ENCODE results near the gene THPO. TPM values are rescaled to one million over a fixed set of nuclear protein-coding genes. Genes with fewer than 3 reads are reported as not detected.

THPO gene
- polyA plus RNA-seq, 3 donors = not detected

GRCh38 chr3:184350618-184351017 lies 27.4 kb downstream of the THPO start:
- H3K27ac ChIP-seq (ENCODE audit: low read depth in 1 of 2, low read length in 2 of 2) = no peak overlapping the region
- no peak overlapping the region for H3K4me2 ChIP-seq (replicated peaks; ENCODE audit: extremely low read depth, low read length, poor library complexity, severe bottlenecking)
- intact Hi-C loops (cut with micrococcal nuclease) = no loop called here
- H3K79me2 ChIP-seq (ENCODE audit: insufficient read depth, low read length) = no peaks in the 10 kb centered on the region
- no peak for DNase-seq
- H3K27me3 ChIP-seq (ENCODE audit: control insufficient read depth in 2 of 2, insufficient read depth in 2 of 2, low read length in 2 of 2) = no peaks in the 10 kb centered on the region
- no peak overlapping the region for H3K4me3 ChIP-seq (replicated peaks in 1 of 3; ENCODE audit: low read depth in 2 of 3, low read length in 3 of 3)
- 100% methylated on average over 3 of the region's 6 CpGs for whole genome bisulfite sequencing (ENCODE audit: insufficient coverage)
- no peaks in the 10 kb centered on the region for H3K4me1 ChIP-seq (ENCODE audit: control insufficient read depth in 1 of 2, insufficient read depth in 2 of 2, low read length in 2 of 2)
- H3K4me3 Mint-ChIP-seq = no peak overlapping the region
- H3K27me3 Mint-ChIP-seq (ENCODE audit: low read depth in 3 of 3) = peaks cover 0 to 6% (median 1%) of the 10 kb centered on the region in 3 donors
- peaks cover 0 to 1% (median 0%) of the 10 kb centered on the region in 7 donors for H3K9me3 Mint-ChIP-seq
- no peak overlapping the region for H3K9ac ChIP-seq (ENCODE audit: insufficient read depth, low read length, poor library complexity, severe bottlenecking)
- H3K36me3 ChIP-seq (replicated peaks in 1 of 2; ENCODE audit: control insufficient read depth in 1 of 2, insufficient read depth in 2 of 2, low read length in 2 of 2) = peaks cover 0 to 8% of the 10 kb centered on the region in 2 donors
- TF ChIP-seq CTCF (IDR thresholded peaks at IDR 0.05) = no peak
- peaks cover 7 to 13% of the 10 kb centered on the region in 2 donors for H3K36me3 Mint-ChIP-seq
- H4K20me1 ChIP-seq (ENCODE audit: insufficient read depth, low read length) = no peaks in the 10 kb centered on the region
- no peaks in the 10 kb centered on the region for H3K9me3 ChIP-seq (replicated peaks in 1 of 2; ENCODE audit: control insufficient read depth in 1 of 2, insufficient read depth in 1 of 2, low read length in 2 of 2)
- H3K27ac Mint-ChIP-seq = no peak overlapping the region
- peaks cover 3% of the 10 kb centered on the region for H3K4me1 Mint-ChIP-seq
- H2AFZ ChIP-seq (ENCODE audit: insufficient read depth, low read depth, low read length, poor library complexity, severe bottlenecking) = no peak overlapping the region

GRCh38 chr3:184349563-184350470 lies 28.2 kb downstream of the THPO start:
- H3K4me2 ChIP-seq (replicated peaks; ENCODE audit: extremely low read depth, low read length, poor library complexity, severe bottlenecking) = no peak overlapping the region
- no peak overlapping the region for H3K27ac Mint-ChIP-seq
- no peak overlapping the region for H3K27ac ChIP-seq (ENCODE audit: low read depth in 1 of 2, low read length in 2 of 2)
- peaks cover 2 to 9% of the 10 kb centered on the region in 2 donors for H3K36me3 ChIP-seq (replicated peaks in 1 of 2; ENCODE audit: control insufficient read depth in 1 of 2, insufficient read depth in 2 of 2, low read length in 2 of 2)
- TF ChIP-seq CTCF (IDR thresholded peaks at IDR 0.05) = no peak
- peaks cover 6% of the 10 kb centered on the region for H3K4me1 Mint-ChIP-seq
- H3K79me2 ChIP-seq (ENCODE audit: insufficient read depth, low read length) = no peaks in the 10 kb centered on the region
- no peak overlapping the region for H2AFZ ChIP-seq (ENCODE audit: insufficient read depth, low read depth, low read length, poor library complexity, severe bottlenecking)
- no peaks in the 10 kb centered on the region for H3K27me3 ChIP-seq (ENCODE audit: control insufficient read depth in 2 of 2, insufficient read depth in 2 of 2, low read length in 2 of 2)
- H3K9me3 ChIP-seq (replicated peaks in 1 of 2; ENCODE audit: control insufficient read depth in 1 of 2, insufficient read depth in 1 of 2, low read length in 2 of 2) = no peaks in the 10 kb centered on the region
- DNase-seq = no peak
- H3K4me3 ChIP-seq (replicated peaks in 1 of 3; ENCODE audit: low read depth in 2 of 3, low read length in 3 of 3) = no peak overlapping the region
- 100% methylated on average over 5 of the region's 10 CpGs for WGBS (ENCODE audit: insufficient coverage)
- intact Hi-C loops (cut with micrococcal nuclease) = no loop called here
- H3K4me1 ChIP-seq (ENCODE audit: control insufficient read depth in 1 of 2, insufficient read depth in 2 of 2, low read length in 2 of 2) = no peaks in the 10 kb centered on the region
- peaks cover 0 to 3% (median 1%) of the 10 kb centered on the region in 3 donors for H3K27me3 Mint-ChIP-seq (ENCODE audit: low read depth in 3 of 3)
- H3K36me3 Mint-ChIP-seq = peaks cover 12 to 19% of the 10 kb centered on the region in 2 donors
- no peak overlapping the region for H3K9ac ChIP-seq (ENCODE audit: insufficient read depth, low read length, poor library complexity, severe bottlenecking)
- no peak overlapping the region for H3K4me3 Mint-ChIP-seq
- no peaks in the 10 kb centered on the region for H3K9me3 Mint-ChIP-seq
- no peaks in the 10 kb centered on the region for H4K20me1 ChIP-seq (ENCODE audit: insufficient read depth, low read length)
